Uterus (tissue), 2 donors: ENCODE measurements around the gene SHISA4.

ENCODE experiments used
- POLR2A ChIP-seq, 2 donors: fragments of 450-650 bp; IDR thresholded peaks; one replicate each; pipeline ENCODE4 v1.6.1; 2016; ENCODE audit warnings: antibody characterized with exemption in 2 of 2, mild to moderate bottlenecking in 1 of 2, moderate library complexity in 1 of 2
- TF ChIP-seq, protein P1 (sequence below), 4 experiments: fragments of 200-600 bp in 2 of 4; fragments of 450-650 bp in 2 of 4; sonication (generic) in 2 of 4; IDR thresholded peaks; one replicate each; pipeline ENCODE4 v1.5.1; 2016 to 2019; ENCODE audit warnings: antibody characterized with exemption in 4 of 4, mild to moderate bottlenecking in 2 of 4, moderate library complexity in 1 of 4

DNA sequence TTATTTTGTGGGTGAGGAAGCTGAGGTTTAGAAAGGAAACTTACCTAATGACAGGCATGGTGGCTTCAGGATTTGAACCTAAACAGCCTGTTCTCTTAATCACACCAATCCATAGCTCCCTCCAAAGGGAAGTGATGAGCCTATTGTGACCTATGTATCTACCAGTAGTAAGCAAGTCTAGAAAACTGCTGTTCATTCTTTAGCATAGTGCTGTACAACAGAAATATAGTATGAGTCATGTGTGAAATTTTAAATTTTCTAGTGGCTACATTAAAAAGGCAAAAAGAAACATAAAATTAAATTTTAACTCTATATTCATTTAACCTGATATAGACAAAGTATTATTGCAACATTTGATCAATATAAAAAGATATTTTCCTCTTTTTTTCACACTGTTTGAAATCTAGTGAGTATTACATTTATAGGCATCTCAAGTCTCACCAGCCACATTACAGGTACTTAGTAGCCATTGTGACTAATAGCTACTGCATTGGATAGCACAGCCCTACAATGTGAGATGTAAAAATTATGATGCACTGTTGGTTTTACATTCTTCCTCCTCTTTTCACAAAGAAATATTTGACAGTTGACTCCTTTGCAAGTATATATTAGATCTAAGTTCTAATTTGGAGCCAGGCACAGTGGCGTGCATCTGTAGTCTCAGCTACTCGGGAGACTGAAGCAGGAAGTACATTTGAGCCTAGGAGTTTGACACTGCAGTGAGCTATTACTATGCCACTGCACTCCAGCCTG lies 43.2 kb upstream of the SHISA4 start:
- TF ChIP-seq, protein P1, sequence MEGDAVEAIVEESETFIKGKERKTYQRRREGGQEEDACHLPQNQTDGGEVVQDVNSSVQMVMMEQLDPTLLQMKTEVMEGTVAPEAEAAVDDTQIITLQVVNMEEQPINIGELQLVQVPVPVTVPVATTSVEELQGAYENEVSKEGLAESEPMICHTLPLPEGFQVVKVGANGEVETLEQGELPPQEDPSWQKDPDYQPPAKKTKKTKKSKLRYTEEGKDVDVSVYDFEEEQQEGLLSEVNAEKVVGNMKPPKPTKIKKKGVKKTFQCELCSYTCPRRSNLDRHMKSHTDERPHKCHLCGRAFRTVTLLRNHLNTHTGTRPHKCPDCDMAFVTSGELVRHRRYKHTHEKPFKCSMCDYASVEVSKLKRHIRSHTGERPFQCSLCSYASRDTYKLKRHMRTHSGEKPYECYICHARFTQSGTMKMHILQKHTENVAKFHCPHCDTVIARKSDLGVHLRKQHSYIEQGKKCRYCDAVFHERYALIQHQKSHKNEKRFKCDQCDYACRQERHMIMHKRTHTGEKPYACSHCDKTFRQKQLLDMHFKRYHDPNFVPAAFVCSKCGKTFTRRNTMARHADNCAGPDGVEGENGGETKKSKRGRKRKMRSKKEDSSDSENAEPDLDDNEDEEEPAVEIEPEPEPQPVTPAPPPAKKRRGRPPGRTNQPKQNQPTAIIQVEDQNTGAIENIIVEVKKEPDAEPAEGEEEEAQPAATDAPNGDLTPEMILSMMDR (IDR thresholded peaks at IDR 0.05) = no peak
- no peak for TF ChIP-seq POLR2A (IDR thresholded peaks at IDR 0.05)
